GM12801 (cell line): ENCODE data around the gene IFITM2.

Experiments used
- CTCF ChIP-seq: IDR thresholded peaks from one replicate; pipeline ENCODE4 v1.5.1; 2011; ENCODE audit warnings: control low read depth; ENCODE audit not compliant: insufficient read length; ENCODE audit errors: extremely low read depth

IFITM2 gene

DNA sequence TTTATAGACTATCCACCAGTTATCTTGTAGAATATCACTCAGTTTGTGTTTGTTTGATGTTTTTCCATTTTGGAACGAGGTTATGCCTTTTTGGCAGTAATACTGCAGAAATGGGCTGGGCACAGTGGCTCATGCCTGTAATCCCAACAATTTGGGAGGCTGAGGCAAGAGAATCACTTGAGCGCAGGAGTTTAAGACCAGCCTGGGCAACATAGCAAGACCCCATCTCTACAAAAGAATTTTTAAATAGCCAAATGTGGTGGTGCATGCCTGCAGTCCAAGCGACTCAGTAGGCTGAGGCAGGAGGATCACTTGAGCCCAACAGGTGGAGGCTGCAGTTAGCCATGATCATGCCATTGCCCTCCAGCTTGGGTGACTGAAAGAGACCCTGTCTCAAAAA, 38.9 kb downstream of the IFITM2 start:
- no peak for TF ChIP-seq CTCF

DNA sequence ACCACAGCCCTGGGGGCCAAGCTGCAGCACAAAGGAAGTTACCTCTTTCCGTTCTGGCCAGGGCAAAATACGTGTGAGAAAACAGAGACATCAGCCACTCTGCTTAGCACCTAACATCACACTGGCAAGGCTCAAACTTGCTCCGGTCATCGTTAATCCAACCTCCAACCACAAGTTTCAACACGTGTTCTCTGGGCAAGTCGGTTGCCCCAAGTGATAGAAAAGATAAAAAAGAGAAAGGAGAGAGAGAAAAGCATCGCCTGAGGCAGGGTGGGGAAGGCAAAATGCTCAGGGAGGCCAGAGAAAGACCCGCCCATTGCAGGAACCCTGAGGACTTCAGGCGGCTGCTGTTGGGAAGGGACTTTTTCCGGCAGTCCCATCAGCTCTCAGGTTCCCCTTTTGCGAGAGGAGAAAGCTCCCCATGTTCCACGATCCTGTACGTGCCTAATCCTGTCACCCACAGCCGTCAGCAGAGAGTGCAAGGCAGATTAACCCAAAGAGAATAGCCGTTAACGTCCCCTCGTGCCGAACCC, 43.2 kb downstream of the IFITM2 start:
- no peak for TF ChIP-seq CTCF

DNA sequence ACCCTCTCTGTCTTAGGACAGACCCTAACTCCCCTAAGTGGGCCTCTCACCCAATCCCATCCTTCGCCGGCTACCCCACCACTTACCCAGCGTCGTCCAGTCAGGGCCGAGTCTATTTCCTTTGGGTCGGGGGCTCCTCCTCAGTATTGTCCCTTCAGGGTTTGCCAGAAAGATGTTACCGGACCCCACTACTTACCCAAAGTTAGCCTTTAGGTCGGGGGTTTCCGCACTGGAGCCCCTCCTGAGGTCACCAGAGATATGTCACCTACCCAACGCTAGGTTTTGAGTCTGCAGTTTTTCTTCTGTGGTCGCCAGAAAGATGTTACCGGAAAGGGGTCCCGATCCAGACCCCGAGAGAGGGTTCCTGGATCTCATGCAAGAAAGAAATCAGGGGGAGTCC, 43.8 kb downstream of the IFITM2 start:
- TF ChIP-seq CTCF, result no peak

DNA sequence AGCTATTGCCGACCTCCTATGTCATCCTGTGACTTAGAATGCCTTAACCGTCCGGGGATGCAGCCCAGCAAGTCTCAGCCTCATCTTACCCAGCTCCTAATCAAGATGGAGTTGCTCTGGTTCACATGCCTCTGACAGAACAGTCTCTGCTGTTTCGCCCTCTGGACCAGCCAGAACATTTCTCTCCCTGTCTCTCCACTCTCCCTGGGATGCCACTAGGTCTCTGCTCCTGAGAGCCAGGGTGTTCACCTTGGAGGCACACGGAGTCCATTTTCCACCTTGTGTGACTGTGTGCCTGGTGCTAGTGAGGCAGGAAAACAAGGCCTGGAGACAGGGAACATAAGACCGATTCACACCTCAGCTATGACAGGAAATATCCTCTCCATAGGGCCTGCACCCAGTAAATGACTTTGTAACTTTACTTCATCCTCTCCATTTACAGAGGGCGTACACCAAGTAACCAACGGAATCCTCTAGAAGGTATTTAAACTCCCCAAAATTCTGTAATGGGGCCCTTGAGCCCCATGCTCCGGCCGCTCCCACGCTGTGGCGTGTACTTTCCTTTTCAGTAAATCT, 44.9 kb downstream of the IFITM2 start:
- no peak for TF ChIP-seq CTCF

GRCh38 chr11:353179-353873, 45.7 kb downstream of the IFITM2 start:
- TF ChIP-seq CTCF, result no peak

- TF ChIP-seq CTCF, result no peak
Measured at GRCh38 chr11:355581-356458, 48.2 kb downstream of the IFITM2 start.

DNA sequence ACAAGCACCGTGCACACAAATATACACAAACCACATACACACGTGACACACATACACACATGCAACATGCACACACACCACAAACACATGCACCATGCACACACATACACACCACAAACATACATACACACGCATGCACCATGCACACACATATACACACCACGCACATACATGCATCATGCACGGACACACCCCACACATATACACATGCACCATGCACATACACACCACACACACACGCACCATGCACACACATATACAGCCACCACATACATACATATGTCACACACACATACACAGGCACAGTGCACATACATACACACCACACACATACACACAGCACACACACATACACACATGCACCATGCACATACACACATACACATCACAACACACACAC, 49.0 kb downstream of the IFITM2 start:
- no peak for TF ChIP-seq CTCF
